ENCODE measurements around the gene CPLANE1.

- TF ChIP-seq RCOR1 (conservative IDR thresholded peaks at IDR 0.05; ENCODE audit: low read depth, low read length) (no peak), EED (IDR thresholded peaks at IDR 0.05; ENCODE audit: low read depth) (no peak), POLR2AphosphoS5 (IDR thresholded peaks at IDR 0.05; ENCODE audit: low read length) (no peak), CHD2 (IDR thresholded peaks at IDR 0.05; ENCODE audit: borderline replicate concordance, low read depth, low read length) (no peak), CTCF (IDR thresholded peaks at IDR 0.05 in 2 of 3, conservative IDR thresholded peaks at IDR 0.05 in 1 of 3; ENCODE audit: control insufficient read depth in 2 of 3, extremely low read depth in 1 of 3, insufficient read depth in 1 of 3, low read depth in 3 of 3, low read length in 3 of 3) (no peak), EP300 (IDR thresholded peaks at IDR 0.05; ENCODE audit: borderline replicate concordance in 1 of 2, control insufficient read depth in 1 of 2, low read depth in 2 of 2, low read length in 2 of 2) (no peak), ELK1 (IDR thresholded peaks at IDR 0.05; ENCODE audit: low read depth, low read length) (no peak), KLF5 (IDR thresholded peaks at IDR 0.05; ENCODE audit: partially characterized antibody) (no peak), BRCA1 (IDR thresholded peaks at IDR 0.05; ENCODE audit: low read depth, low read length) (no peak)
These were observed 177.1 kb downstream of the CPLANE1 start for GRCh38 chr5:37071901-37072581.
